GM21423 (cell line): ENCODE results near the gene FOCAD.
A peak's percentile ranks its signal among the peaks of the same experiment; 100 is the strongest.
"Not testable (repeated sequence)": the region's sequence is repeated elsewhere in the genome, so short reads cannot be mapped to it uniquely, and the experiment has no call there.

Experiments
- ATAC-seq: cut with Tn5 transposase; IDR thresholded peaks from one replicate; pipeline ENCODE4 v1.9.1; 2021; ENCODE audit warnings: mild to moderate bottlenecking, moderate library complexity; ENCODE audit not compliant: unreplicated experiment

Gene FOCAD

GRCh38 chr9:20945269-20945668, 261.2 kb downstream of the FOCAD start:
- ATAC-seq, result no peak

- ATAC-seq, result no peak
These were observed 261.8 kb downstream of the FOCAD start for GRCh38 chr9:20945856-20946255.

- no peak for ATAC-seq
These were observed 264.6 kb downstream of the FOCAD start for GRCh38 chr9:20948703-20949102.

- ATAC-seq, result no peak
These were observed 266.6 kb downstream of the FOCAD start for GRCh38 chr9:20950707-20951106.

GRCh38 chr9:20962536-20963225, 278.6 kb downstream of the FOCAD start:
- ATAC-seq, result no peak

GRCh38 chr9:20972684-20973083, 288.6 kb downstream of the FOCAD start:
- no peak for ATAC-seq

GRCh38 chr9:20973246-20973947, 289.3 kb downstream of the FOCAD start:
- not testable (repeated sequence) for ATAC-seq

GRCh38 chr9:20974191-20974938, 290.3 kb downstream of the FOCAD start:
- ATAC-seq, result not testable (repeated sequence)

- ATAC-seq, result no peak
These were observed 294.2 kb downstream of the FOCAD start for GRCh38 chr9:20978249-20978648.

- ATAC-seq, result peak; percentile 77
These were observed 296.9 kb downstream of the FOCAD start for GRCh38 chr9:20980832-20981455.

- ATAC-seq, result no peak
These were observed 297.4 kb downstream of the FOCAD start for GRCh38 chr9:20981486-20981885.

- ATAC-seq, result no peak
These were observed 300.4 kb downstream of the FOCAD start for GRCh38 chr9:20984506-20984905.

GRCh38 chr9:20985851-20986600, 302.0 kb downstream of the FOCAD start:
- ATAC-seq, result no peak

GRCh38 chr9:20987521-20987920, 303.5 kb downstream of the FOCAD start:
- ATAC-seq, result no peak

- no peak for ATAC-seq
These were observed 304.0 kb downstream of the FOCAD start for GRCh38 chr9:20988061-20988460.

- no peak for ATAC-seq
These were observed 304.7 kb downstream of the FOCAD start for GRCh38 chr9:20988671-20989315.

GRCh38 chr9:20989923-20990341, 305.9 kb downstream of the FOCAD start:
- no peak for ATAC-seq

GRCh38 chr9:20990867-20991266, 306.8 kb downstream of the FOCAD start:
- no peak for ATAC-seq

- ATAC-seq, result no peak
These were observed 310.4 kb downstream of the FOCAD start for GRCh38 chr9:20994486-20994885.

GRCh38 chr9:20995616-20996015, 311.6 kb downstream of the FOCAD start:
- ATAC-seq, result no peak
